Measurements from ENCODE around the gene HOXA1. TPM values are rescaled to one million over a fixed set of nuclear protein-coding genes. Genes with fewer than 3 reads are reported as not detected.

The HOXA1 gene
- total and polyA plus RNA-seq, 2 donors from 2014 or later: 1.1 to 2.4 TPM

DNA sequence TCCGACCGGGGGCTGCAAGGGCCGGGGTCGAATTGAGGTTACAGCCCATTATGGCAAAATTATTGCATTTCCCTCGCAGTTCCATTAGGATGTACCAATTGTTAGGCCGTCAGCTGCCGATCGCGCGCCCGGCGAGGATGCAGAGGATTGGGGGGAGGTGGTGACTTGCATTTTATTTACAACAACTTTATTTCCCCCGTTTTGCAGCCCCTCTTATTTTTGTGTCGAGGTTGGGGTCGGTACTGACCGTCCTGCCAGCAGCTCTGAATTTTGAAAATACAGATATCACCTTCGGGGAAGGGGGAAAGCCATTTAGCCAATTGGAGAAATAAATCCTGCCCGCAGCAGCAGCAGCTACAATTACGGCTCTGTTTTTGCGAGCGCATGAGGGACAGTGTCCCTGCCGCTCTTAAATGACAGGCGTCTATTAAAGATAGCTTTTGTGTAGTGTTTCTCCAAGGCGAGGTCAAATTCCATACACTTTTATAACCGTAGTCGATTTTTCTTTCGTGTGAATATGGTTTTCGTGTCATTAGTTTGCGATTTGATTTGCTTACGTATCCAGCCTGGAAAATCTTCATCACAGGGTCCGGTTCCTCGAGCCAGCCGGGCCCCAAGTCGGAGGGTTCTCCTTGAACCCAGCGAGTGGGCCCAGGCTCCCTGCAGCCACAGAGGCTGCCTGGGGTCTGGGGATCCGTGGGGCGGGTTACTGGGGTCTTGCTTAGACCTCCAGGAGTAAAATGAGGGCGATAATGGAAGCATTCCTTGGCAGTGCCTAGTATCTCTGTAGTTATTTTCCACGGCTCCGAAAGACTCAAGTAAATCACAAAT lies 48.4 kb upstream of the HOXA1 start:
- Histone ChIP-seq H3K27ac (ENCODE audit: low read depth in 2 of 2, low read length in 2 of 2) (peak overlapping the region; percentile 97), H3K4me3 (ENCODE audit: low read length in 3 of 3) (peak overlapping the region; percentile 20 to 83 (median 33)), H3K9ac (ENCODE audit: low read length in 3 of 3) (peak overlapping the region in 2 of 3 donors; percentile 22 to 97), H3K36me3 (ENCODE audit: control insufficient read depth in 2 of 3, insufficient read depth in 3 of 3, low read length in 3 of 3) (peaks cover 2 to 12% (median 7%) of the 10 kb centered on the region in 3 donors), H3K4me1 (ENCODE audit: control insufficient read depth in 2 of 3, insufficient read depth in 2 of 3, low read depth in 1 of 3, low read length in 3 of 3) (peaks cover 0 to 14% (median 9%) of the 10 kb centered on the region in 3 donors), H3K9me3 (ENCODE audit: control insufficient read depth in 2 of 3, insufficient read depth in 1 of 3, low read length in 3 of 3) (no peaks in the 10 kb centered on the region), H3K27me3 (ENCODE audit: control insufficient read depth, insufficient read depth, low read length) (no peaks in the 10 kb centered on the region)
- DNase-seq: peak in 2 of 5 donors; percentile 23 to 48
- no peak for FAIRE-seq
- no peak for TF ChIP-seq CTCF (IDR thresholded peaks at IDR 0.05; ENCODE audit: borderline replicate concordance, extremely low read depth, insufficient read depth)
- intact Hi-C loops (cut with DNase I): no loop called here

DNA sequence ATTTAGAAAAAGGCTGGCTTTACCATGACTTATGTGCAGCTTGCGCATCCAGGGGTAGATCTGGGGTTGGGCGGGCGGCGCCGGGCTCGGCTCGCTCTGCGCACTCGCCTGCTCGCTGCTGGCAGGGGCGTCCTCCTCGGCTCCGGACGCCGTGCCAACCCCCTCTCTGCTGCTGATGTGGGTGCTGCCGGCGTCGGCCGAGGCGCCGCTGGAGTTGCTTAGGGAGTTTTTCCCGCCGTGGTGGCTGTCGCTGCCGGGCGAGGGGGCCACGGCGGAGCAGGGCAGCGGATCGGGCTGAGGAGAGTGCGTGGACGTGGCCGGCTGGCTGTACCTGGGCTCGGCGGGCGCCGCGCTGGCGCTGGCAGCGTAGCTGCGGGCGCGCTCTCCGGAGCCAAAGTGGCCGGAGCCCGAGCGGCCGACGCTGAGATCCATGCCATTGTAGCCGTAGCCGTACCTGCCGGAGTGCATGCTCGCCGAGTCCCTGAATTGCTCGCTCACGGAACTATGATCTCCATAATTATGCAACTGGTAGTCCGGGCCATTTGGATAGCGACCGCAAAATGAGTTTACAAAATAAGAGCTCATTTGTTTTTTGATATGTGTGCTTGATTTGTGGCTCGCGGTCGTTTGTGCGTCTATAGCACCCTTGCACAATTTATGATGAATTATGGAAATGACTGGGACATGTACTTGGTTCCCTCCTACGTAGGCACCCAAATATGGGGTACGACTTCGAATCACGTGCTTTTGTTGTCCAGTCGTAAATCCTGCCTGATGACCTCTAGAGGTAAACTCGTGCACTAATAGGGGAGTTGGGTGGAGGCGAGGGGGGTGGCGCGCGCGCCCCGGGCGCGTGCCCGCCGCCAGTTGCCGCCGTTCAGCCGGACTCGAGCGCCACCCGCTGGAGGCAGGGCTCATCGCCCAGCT lies 47.5 kb upstream of the HOXA1 start, which contains the start of gene HOXA5:
TSS of gene HOXA5 (minus strand) at position 659 of the 927 bp plus-strand sequence. CDS start at position 585, 74 bp downstream.
- Histone ChIP-seq H3K4me1 (ENCODE audit: control insufficient read depth in 2 of 3, insufficient read depth in 2 of 3, low read depth in 1 of 3, low read length in 3 of 3) (peaks cover 0 to 12% (median 11%) of the 10 kb centered on the region in 3 donors), H3K27me3 (ENCODE audit: control insufficient read depth, insufficient read depth, low read length) (no peaks in the 10 kb centered on the region), H3K9ac (ENCODE audit: low read length in 3 of 3) (peak within 1 kb of the TSS; percentile 64 to 97 (median 94)), H3K9me3 (ENCODE audit: control insufficient read depth in 2 of 3, insufficient read depth in 1 of 3, low read length in 3 of 3) (no peaks in the 10 kb centered on the region), H3K36me3 (ENCODE audit: control insufficient read depth in 2 of 3, insufficient read depth in 3 of 3, low read length in 3 of 3) (peaks cover 2 to 12% (median 7%) of the 10 kb centered on the region in 3 donors), H3K4me3 (ENCODE audit: low read length in 3 of 3) (peak within 1 kb of the TSS; percentile 73 to 89 (median 75)), H3K27ac (ENCODE audit: low read depth in 2 of 2, low read length in 2 of 2) (peak within 1 kb of the TSS; percentile 97)
- TF ChIP-seq CTCF (IDR thresholded peaks at IDR 0.05; ENCODE audit: borderline replicate concordance, extremely low read depth, insufficient read depth): peak; percentile 82
- peak; percentile 94 to 97 (median 95) for DNase-seq
- intact Hi-C loops (cut with DNase I): no loop called here
- FAIRE-seq: peak; percentile 11

DNA sequence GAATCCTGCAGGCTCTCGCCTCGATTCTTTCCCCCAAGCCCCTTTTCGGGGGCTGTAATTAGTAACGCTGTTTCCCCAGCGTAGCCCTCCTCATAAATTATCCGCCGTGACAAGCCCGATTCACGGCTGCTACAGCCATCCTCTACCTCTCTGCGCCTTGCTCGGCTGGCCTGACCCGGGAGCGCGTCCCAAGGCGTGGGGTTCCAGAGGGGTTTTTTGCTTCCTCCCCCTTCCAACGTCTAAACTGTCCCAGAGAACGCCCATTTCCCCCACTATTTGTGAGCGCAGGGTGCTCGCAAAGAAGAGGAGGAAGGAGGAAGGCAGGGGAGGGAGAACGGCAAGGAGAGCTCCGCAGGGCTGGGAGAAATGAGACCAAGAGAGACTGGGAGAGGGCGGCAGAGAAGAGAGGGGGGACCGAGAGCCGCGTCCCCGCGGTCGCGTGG lies 46.8 kb upstream of the HOXA1 start:
- FAIRE-seq (no peak), DNase-seq (peak in 2 of 5 donors; percentile 31 to 62)
- intact Hi-C loops (cut with DNase I): no loop called here
- H3K36me3 ChIP-seq (ENCODE audit: control insufficient read depth in 2 of 3, insufficient read depth in 3 of 3, low read length in 3 of 3): peaks cover 2 to 16% (median 7%) of the 10 kb centered on the region in 3 donors
- H3K27ac ChIP-seq (ENCODE audit: low read depth in 2 of 2, low read length in 2 of 2): peak overlapping the region; percentile 97
- no peak for TF ChIP-seq CTCF (IDR thresholded peaks at IDR 0.05; ENCODE audit: borderline replicate concordance, extremely low read depth, insufficient read depth)
- no peaks in the 10 kb centered on the region for H3K9me3 ChIP-seq (ENCODE audit: control insufficient read depth in 2 of 3, insufficient read depth in 1 of 3, low read length in 3 of 3)
- peaks cover 4 to 18% (median 8%) of the 10 kb centered on the region in 3 donors for H3K4me1 ChIP-seq (ENCODE audit: control insufficient read depth in 2 of 3, insufficient read depth in 2 of 3, low read depth in 1 of 3, low read length in 3 of 3)
- peak overlapping the region; percentile 62 to 97 (median 94) for H3K9ac ChIP-seq (ENCODE audit: low read length in 3 of 3)
- H3K27me3 ChIP-seq (ENCODE audit: control insufficient read depth, insufficient read depth, low read length): no peaks in the 10 kb centered on the region
- peak overlapping the region; percentile 58 to 89 (median 75) for H3K4me3 ChIP-seq (ENCODE audit: low read length in 3 of 3)

Measured in kidney (tissue), 14 donors.